A549 treated with Mapracorat at 1 μM for 4 hours (cell line): ENCODE data around the gene RAD9A. TPM values are rescaled to one million over a fixed set of nuclear protein-coding genes. Genes with fewer than 3 reads are reported as not detected.

Experiments
- total RNA-seq: library from RNA; stranded (reverse); fragments of 200-300 nt; extraction: Qiagen RNA extraction; gene quantifications from 5 replicates; pipeline ENCODE4 v1.2.3, GENCODE V29; 2022

Gene RAD9A
- 21.8 to 35.3 TPM (median 28.7 TPM) in 5 replicates for total RNA-seq

DNA sequence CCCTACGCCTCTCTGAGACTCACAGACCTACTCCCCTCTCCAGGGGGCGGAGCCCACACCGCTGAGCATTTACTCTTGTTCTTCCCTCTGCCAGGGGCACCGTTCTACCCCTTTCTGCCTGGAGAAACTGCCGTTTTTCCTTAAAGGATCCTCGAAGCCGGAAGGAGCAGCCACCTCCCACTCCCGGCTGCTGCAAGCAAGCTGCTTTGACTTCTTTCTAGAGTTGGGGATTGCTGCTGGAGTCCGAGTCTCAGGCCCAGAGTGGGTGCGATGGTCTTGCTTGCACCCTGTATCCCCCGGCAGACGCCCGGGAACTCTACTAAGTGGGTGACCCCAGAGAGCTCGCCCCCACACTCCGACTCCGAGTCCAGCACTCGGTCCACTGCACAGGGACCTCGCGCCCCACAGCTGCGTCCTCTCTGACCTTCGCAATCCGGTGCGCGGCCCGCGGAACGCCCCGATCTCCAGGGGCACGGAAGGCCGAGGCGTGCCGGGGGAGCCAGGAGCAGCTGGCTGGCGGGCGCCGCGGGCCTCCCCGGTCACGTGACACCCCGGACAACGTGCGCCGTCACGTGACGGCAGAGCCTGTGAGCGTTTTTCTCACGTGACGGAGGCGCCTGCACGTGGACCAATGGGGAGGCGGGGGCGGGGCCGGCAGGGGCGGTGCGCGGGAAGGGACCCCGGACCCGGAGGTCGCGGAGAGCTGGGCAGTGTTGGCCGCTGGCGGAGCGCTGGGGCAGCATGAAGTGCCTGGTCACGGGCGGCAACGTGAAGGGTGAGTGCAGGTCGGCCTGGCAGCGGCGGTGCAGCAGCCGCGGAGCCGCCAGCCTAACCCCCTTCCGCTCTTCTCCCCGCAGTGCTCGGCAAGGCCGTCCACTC lies at the start of gene RAD9A:
Gene RAD9A (plus strand): TSS at position 683 of the 879 bp plus-strand sequence. CDS start 59 bp downstream, at position 742.

DNA sequence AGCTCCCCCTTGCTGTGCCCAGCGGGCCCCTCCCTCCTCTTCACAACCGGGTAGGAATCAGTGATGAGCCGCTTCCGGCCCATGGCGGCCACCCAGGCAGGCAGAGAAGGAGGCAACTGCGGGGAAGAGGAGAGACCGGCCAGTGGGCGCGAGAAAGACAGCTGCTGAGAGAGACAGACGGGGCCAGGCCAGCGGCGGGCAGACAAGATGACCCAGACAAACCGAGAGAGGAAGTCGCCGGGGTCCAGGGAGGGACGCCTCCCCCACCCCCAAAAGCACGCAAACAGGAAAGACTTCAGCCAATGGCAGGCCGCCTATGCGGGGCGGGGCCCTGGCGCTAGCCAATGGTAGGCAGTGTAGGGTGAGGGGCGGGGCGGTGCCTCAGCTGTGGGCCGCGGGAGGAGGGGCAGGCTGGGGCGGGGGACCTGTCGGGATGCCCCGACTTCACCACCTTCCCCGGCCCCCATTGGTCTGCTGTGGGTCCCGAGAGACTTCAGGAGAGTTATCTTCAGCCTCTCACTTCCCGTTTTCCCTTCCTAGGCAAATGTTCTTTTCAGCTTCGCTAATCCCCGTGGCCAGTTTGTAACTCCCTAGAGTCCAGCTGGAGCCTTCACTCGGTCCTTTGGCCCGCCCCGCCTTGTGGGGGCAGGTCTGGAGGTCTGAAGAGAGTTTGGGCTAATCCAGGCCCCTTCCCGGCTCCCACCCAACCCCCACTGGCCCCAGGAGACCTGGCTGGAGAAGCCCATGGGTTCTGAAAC lies 38.3 kb upstream of the RAD9A start, which contains the start of gene POLD4:
Gene POLD4 (minus strand): TSS at position 230 of the 758 bp plus-strand sequence. CDS start 147 bp downstream, at position 83.

DNA sequence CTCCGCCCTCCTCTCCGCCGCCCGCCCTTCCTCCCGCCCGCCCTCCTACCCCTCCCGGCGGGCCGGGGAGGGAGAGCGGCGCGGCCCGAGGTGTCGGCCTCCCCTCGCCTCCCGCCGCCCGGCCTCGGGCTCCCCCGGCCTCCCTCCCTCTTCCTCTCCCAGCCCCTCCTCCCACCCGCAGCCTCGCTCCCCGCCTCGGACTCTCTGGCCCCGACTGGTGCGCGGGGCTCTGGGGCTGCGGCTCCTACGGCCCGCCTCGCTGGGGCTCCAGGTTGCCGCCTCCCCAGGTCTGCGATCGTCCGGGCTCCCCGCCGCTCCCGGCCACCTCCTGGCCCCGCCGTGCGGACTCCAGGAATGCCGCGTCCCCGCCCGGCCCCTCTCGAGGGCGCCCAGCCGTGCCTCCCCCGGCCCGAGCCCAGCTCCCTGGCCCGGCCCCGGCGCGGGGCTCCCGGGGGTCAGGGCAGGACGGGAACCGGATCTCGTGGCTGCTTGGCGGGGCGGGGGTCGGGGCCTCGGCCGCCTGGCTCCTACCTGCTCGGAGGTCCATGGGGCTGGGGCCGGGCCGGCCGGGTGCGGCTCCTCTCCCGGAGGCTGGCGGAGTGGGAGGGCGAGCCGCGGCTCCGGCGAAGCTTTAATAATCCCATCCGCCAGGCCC lies 18.7 kb upstream of the RAD9A start, which contains the start of gene CLCF1:
Gene CLCF1 (minus strand): TSS at position 606 of the 655 bp plus-strand sequence. CDS start 59 bp downstream, at position 547.

GRCh38 chr11:67401495-67402191 lies 9.9 kb downstream of the RAD9A start, which contains the start of gene PPP1CA:
Gene PPP1CA, minus strand, starts transcription at chr11:67401858. Its CDS starts 76 bp downstream, at chr11:67401782.

DNA sequence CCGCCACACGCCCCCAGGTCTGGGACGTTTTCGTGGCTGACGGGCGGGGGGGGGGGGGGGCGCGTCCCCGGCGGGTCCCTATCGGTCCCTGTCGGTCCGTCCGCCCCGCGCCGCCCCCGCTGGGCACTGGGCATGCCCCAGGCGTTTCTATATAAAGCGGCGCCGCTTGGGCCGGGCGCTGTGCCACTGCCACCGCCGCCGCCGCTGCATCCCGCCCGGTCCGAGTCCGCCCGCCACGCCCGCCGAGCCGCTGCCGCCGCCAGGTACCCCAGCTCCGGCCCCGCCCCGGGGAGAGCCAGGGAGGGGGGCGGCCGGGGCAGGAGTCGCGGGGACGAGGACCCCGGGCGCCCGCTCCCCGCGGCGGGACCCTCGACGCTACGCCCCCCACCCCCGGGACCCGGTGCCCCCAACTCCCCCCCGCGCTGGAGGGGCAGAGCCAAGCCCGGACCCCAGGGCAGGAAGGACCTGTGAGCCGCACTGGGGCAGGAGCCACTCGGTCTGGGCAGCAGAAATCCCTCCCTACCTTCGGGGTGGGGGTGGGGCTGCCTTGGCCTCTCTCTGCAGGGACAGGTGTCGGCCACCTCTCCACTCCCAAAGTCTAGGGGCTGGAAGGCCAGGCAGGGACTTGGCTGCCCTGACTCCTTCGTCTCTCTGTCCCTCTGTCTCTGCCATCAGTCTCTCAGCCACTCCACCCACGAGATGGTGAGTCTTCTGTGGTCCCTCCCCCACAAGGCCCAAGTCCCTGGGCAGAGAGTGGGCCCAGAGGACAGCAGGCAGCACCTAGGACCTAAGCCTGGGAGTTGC lies 23.9 kb downstream of the RAD9A start, which contains the start of gene CARNS1:
Gene CARNS1 (plus strand): TSS at position 178 of the 804 bp plus-strand sequence. CDS start 522 bp downstream, at position 700.

DNA sequence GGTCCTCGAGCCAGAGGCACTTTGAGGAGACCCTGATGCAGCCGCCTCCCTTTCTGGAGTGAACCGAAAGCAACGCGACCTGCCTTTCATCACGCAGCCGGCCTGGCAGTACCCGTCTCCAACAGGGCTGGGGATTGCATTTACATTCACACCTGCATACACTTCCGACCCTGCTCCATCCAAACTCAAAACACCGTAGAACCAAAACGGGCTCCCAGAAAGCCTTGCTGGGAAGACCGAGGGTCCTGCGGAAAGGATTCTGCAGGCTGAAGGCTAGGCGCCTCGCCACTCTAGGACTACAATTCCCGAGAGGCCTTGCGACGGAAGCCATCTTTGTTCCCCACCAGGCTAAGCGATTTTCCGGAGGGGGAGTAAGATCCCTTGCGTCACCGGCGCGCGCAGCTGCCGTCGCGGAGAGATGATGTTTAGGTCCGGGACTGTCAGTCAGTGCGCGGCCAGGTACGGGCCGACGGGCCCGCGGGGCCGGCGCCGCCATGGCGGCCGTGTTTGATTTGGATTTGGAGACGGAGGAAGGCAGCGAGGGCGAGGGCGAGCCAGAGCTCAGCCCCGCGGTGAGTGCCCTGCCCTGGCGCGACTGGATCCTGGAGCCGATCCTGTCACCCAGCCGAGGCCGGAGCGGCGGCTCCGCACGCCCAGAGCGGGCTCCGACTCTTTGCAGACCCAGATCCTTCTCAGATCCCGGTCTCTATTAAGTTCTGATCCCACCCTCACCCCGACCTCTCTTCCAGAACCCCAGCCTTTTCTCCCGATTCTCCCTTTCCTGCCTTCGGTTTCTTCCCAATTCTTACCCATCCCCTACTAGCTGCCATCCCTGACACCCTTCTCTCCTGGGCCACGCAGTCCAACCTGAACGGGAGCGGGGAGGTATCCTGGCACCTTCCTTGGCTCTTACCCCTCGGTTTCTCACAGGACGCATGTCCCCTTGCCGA lies 36.5 kb downstream of the RAD9A start, which contains the start of gene RPS6KB2:
Gene RPS6KB2 (plus strand): TSS at position 443 of the 950 bp plus-strand sequence. CDS start 52 bp downstream, at position 495.

GRCh38 chr11:67437082-67437808 lies 45.5 kb downstream of the RAD9A start, which contains the start of gene PTPRCAP:
Gene PTPRCAP, minus strand, starts transcription at chr11:67437682. Its CDS starts 63 bp downstream, at chr11:67437619.

Other genes starting within 250 kb of the RAD9A start
- gene GRK2, start 125.5 kb upstream of the RAD9A start, total RNA-seq, result 24.3 to 39.8 TPM (median 37.3 TPM) in 5 replicates
- gene ANKRD13D, start 102.7 kb upstream of the RAD9A start, total RNA-seq, result 19.3 to 28.6 TPM (median 26.2 TPM) in 5 replicates
- gene SSH3, start 88.5 kb upstream of the RAD9A start, total RNA-seq, result 16.2 to 30.3 TPM (median 25.0 TPM) in 5 replicates
- 192 to 233 TPM (median 214 TPM) in 5 replicates for gene POLD4, start 38.4 kb upstream of the RAD9A start, total RNA-seq
- gene CLCF1, start 18.4 kb upstream of the RAD9A start, total RNA-seq, result 33.6 to 42.2 TPM (median 40.3 TPM) in 5 replicates
- 266 to 289 TPM (median 280 TPM) in 5 replicates for gene PPP1CA, start 9.9 kb downstream of the RAD9A start, total RNA-seq
- gene TBC1D10C, start 12.1 kb downstream of the RAD9A start, total RNA-seq, result 0.05 to 0.11 TPM (median 0.07 TPM) in 4 of 5 replicates, not detected in the other
- 0.08 to 0.21 TPM (median 0.13 TPM) in 5 replicates for gene CARNS1, start 23.7 kb downstream of the RAD9A start, total RNA-seq
- 39.1 to 52.9 TPM (median 48.1 TPM) in 5 replicates for gene RPS6KB2, start 36.5 kb downstream of the RAD9A start, total RNA-seq
- gene PTPRCAP, start 45.7 kb downstream of the RAD9A start, total RNA-seq, result 0.24 to 0.72 TPM (median 0.29 TPM) in 4 of 5 replicates, not detected in the other
- 49.3 to 62.5 TPM (median 58.8 TPM) in 5 replicates for gene CORO1B, start 51.5 kb downstream of the RAD9A start, total RNA-seq
- gene GPR152, start 60.7 kb downstream of the RAD9A start, total RNA-seq, result 0.15 TPM in 1 of 5 replicates, not detected in the others
- not detected in 5 replicates for gene CABP4, start 63.4 kb downstream of the RAD9A start, total RNA-seq
- 50.3 to 69.2 TPM (median 65.5 TPM) in 5 replicates for gene TMEM134, start 77.3 kb downstream of the RAD9A start, total RNA-seq
- 36.9 to 47.3 TPM (median 45.7 TPM) in 5 replicates for gene AIP, start 91.0 kb downstream of the RAD9A start, total RNA-seq
- gene PITPNM1, start 113.4 kb downstream of the RAD9A start, total RNA-seq, result 32.0 to 48.9 TPM (median 39.8 TPM) in 5 replicates
- 57.9 to 85.6 TPM (median 80.6 TPM) in 5 replicates for gene CDK2AP2, start 116.2 kb downstream of the RAD9A start, total RNA-seq
- not detected in 5 replicates for gene CABP2, start 131.5 kb downstream of the RAD9A start, total RNA-seq
- 1,477 to 1,695 TPM (median 1,644 TPM) in 5 replicates for gene GSTP1, start 191.8 kb downstream of the RAD9A start, total RNA-seq
- gene NDUFV1, start 214.9 kb downstream of the RAD9A start, total RNA-seq, result 144 to 155 TPM (median 149 TPM) in 5 replicates
- 7.1 to 14.5 TPM (median 14.0 TPM) in 5 replicates for gene NUDT8, start 238.0 kb downstream of the RAD9A start, total RNA-seq
- gene TBX10, start 247.8 kb downstream of the RAD9A start, total RNA-seq, result not detected in 5 replicates